Kidney (tissue), 14 donors: ENCODE measurements around the gene NEDD4L. TPM values are rescaled to one million over a fixed set of nuclear protein-coding genes. Genes with fewer than 3 reads are reported as not detected.

Experiments
- DNase-seq, 5 donors: peaks; one replicate each; pipeline ENCODE4 v3.0.0-alpha.2; 2013 to 2020
- FAIRE-seq: peaks from 2 replicates; lab custom pipeline; 2012; peaks lifted over from hg19 to GRCh38; lab: Jason Lieb, UNC
- H3K27ac ChIP-seq, 2 donors: one replicate each; pipeline ENCODE4 v1.7.0; 2013; ENCODE audit warnings: low read depth in 2 of 2, low read length in 2 of 2, inconsistent platforms in 1 of 2
- H3K27me3 ChIP-seq: one replicate; pipeline ENCODE4 v1.7.1; 2013; ENCODE audit warnings: low read length, inconsistent platforms; ENCODE audit not compliant: control insufficient read depth, insufficient read depth
- H3K36me3 ChIP-seq, 3 donors: one replicate each; pipeline versions ENCODE4 v1.7.0 to v1.7.1; 2013; ENCODE audit warnings: low read length in 3 of 3, control low read depth in 1 of 3, inconsistent platforms in 1 of 3; ENCODE audit not compliant: insufficient read depth in 3 of 3, control insufficient read depth in 2 of 3
- H3K4me1 ChIP-seq, 3 donors: one replicate each; pipeline versions ENCODE4 v1.7.0 to v1.7.1; 2013; ENCODE audit warnings: low read length in 3 of 3, inconsistent platforms in 1 of 3, low read depth in 1 of 3; ENCODE audit not compliant: control insufficient read depth in 2 of 3, insufficient read depth in 2 of 3
- H3K4me3 ChIP-seq, 3 donors: one replicate each; pipeline versions ENCODE4 v1.7.0 to v1.8.1; 2013; ENCODE audit warnings: low read length in 3 of 3, control low read depth in 1 of 3, inconsistent platforms in 1 of 3
- H3K9ac ChIP-seq, 3 donors: one replicate each; pipeline versions ENCODE4 v1.7.0 to v1.7.1; 2013; ENCODE audit warnings: low read length in 3 of 3, control low read depth in 1 of 3, inconsistent platforms in 1 of 3
- H3K9me3 ChIP-seq, 3 donors: one replicate each; pipeline versions ENCODE4 v1.7.0 to v1.7.1; 2013; ENCODE audit warnings: low read length in 3 of 3, control low read depth in 1 of 3, inconsistent platforms in 1 of 3; ENCODE audit not compliant: control insufficient read depth in 2 of 3, insufficient read depth in 1 of 3
- intact Hi-C: fragments of 100-400 bp; cut with DNase I; formaldehyde crosslinking; loops from one replicate; pipeline ENCODE4 v1.11.1; 2022
- polyA plus RNA-seq: library from polyadenylated mRNA; stranded (reverse); fragments of 350-450 nt; fragmentation: Illumina TruSeq; extraction: RNeasy Lipid Tissue Mini Kit (QIAGEN cat#74804); gene quantifications from one replicate; pipeline ENCODE4 v1.2.3, GENCODE V29; 2014; ENCODE audit warnings: low read depth, low replicate concordance; ENCODE audit not compliant: insufficient read depth
- total RNA-seq: library from RNA; stranded (reverse); fragmentation: NEBNext Ultra II Directional; extraction: Animal tissue kit (Norgen Biotek cat#: 25700); gene quantifications from one replicate; pipeline ENCODE4 v1.2.1, GENCODE V29; 2021
- TF ChIP-seq, protein P1 (sequence below): IDR thresholded peaks from 3 replicates; pipeline ENCODE4 v1.5.1; 2012; ENCODE audit warnings: mild to moderate bottlenecking, moderate library complexity, borderline replicate concordance; ENCODE audit not compliant: insufficient read depth; ENCODE audit errors: extremely low read depth
- donor health status: control.
- donor health status: control.
- donor health status: control.
- donor health status: control.
- donor health status: control.
- donor health status: DM: yes; HTN: yes; CAD: no.
- donor health status: Normal renal cell carcinoma (clear cell type).

The NEDD4L gene
- total and polyA plus RNA-seq, 2 donors from 2014 or later, result 90.8 to 95.7 TPM

DNA sequence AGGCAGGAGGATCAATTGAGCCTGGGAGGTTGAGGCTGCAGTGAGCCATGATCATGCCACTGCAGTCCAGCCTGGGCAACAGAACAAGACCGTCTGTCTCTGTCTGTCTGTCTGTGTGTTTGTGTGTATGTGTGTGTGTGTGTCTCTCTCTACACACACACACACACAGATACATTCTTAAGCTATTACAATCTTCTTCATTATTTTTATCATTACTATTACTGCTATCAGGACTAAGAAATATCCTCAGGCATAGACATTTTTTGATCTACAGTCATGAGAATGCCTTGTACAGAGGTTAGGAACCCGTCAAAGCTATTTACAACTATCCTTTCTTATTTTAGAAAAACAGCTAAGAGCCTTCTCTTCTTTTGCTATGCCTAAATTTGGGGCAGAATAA lies 207.4 kb downstream of the NEDD4L start:
- H3K4me1 ChIP-seq, result peaks cover 4 to 26% (median 19%) of the 10 kb centered on the region in 3 donors
- H3K36me3 ChIP-seq, result peaks cover 0 to 11% (median 0%) of the 10 kb centered on the region in 3 donors
- H3K9me3 ChIP-seq, result no peaks in the 10 kb centered on the region
- no peak for DNase-seq
- no peak overlapping the region for H3K4me3 ChIP-seq
- intact Hi-C loops, result no loop called here
- TF ChIP-seq, protein P1, sequence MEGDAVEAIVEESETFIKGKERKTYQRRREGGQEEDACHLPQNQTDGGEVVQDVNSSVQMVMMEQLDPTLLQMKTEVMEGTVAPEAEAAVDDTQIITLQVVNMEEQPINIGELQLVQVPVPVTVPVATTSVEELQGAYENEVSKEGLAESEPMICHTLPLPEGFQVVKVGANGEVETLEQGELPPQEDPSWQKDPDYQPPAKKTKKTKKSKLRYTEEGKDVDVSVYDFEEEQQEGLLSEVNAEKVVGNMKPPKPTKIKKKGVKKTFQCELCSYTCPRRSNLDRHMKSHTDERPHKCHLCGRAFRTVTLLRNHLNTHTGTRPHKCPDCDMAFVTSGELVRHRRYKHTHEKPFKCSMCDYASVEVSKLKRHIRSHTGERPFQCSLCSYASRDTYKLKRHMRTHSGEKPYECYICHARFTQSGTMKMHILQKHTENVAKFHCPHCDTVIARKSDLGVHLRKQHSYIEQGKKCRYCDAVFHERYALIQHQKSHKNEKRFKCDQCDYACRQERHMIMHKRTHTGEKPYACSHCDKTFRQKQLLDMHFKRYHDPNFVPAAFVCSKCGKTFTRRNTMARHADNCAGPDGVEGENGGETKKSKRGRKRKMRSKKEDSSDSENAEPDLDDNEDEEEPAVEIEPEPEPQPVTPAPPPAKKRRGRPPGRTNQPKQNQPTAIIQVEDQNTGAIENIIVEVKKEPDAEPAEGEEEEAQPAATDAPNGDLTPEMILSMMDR, result no peak
- FAIRE-seq, result no peak
- H3K27me3 ChIP-seq, result no peaks in the 10 kb centered on the region
- no peak overlapping the region for H3K27ac ChIP-seq
- H3K9ac ChIP-seq, result no peak overlapping the region

DNA sequence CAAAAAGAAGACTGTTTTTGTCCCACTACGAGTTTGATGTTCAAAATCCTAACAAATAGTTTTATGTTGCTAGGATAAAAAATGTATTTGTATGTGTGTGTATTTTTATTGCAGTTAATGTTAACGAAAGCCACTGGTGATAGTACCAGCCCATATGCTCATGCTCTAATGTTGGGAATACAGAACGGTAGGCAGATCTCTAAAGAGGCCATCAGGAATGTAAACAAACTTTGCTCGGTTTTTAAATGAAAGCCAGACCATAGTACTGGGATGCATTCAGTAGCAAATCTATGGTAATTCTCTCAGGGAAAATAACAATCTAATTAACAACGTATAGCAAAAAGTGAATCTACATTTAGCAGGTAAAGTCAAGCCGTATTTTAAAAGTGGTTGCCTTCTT lies 208.1 kb downstream of the NEDD4L start:
- H3K9me3 ChIP-seq, result no peaks in the 10 kb centered on the region
- intact Hi-C loops, result no loop called here
- H3K4me3 ChIP-seq, result no peak overlapping the region
- no peak for DNase-seq
- no peaks in the 10 kb centered on the region for H3K27me3 ChIP-seq
- H3K36me3 ChIP-seq, result peaks cover 0 to 15% (median 0%) of the 10 kb centered on the region in 3 donors
- no peak overlapping the region for H3K27ac ChIP-seq
- TF ChIP-seq, protein P1, result no peak
- no peak overlapping the region for H3K9ac ChIP-seq
- peaks cover 4 to 27% (median 18%) of the 10 kb centered on the region in 3 donors for H3K4me1 ChIP-seq
- FAIRE-seq, result no peak

DNA sequence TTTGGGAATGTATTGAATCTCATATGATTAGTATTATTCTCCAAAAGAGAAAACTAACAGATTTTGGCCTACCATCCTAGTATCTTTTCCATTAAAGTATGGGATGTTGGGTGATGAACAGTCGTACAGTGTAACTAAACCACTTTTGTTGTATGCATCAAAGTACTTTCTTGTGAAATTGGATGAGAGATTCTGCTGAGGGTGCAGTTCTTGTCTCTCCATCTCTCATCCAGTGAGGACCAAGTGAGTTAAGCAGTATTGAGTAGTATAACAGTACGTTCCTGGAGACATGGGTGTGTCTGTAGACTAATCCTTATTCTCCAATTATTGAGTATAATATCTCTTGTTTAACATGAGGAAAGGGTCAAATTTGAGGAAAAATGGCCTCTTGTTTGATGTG lies 209.3 kb downstream of the NEDD4L start:
- H3K36me3 ChIP-seq, result peaks cover 0 to 15% (median 0%) of the 10 kb centered on the region in 3 donors
- intact Hi-C loops, result no loop called here
- no peaks in the 10 kb centered on the region for H3K27me3 ChIP-seq
- DNase-seq, result no peak
- H3K9ac ChIP-seq, result no peak overlapping the region
- H3K9me3 ChIP-seq, result no peaks in the 10 kb centered on the region
- no peak for FAIRE-seq
- peaks cover 7 to 30% (median 11%) of the 10 kb centered on the region in 3 donors for H3K4me1 ChIP-seq
- no peak overlapping the region for H3K4me3 ChIP-seq
- TF ChIP-seq, protein P1, result no peak
- H3K27ac ChIP-seq, result peak overlapping the region in 1 of 2 donors; percentile 20

DNA sequence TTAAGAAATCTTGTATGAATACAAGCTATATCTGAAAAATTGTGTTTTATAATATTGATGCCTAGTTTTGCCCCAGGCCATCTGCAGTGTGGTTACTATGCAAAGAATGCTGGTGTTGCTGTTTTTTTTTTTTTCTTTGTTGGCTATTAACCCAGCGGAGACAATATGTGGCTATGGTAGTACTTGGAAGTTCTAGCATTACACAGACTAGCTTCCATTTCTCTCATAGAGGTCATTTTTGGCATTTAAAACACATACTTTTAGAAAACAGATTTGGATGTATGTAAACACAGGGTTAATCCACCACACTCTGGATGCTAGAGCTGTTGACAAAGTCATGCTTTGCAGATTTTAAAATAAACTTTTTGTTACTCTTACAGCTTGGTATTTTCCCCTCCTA lies 209.8 kb downstream of the NEDD4L start:
- intact Hi-C loops, result no loop called here
- TF ChIP-seq, protein P1, result no peak
- peak; percentile 70 for FAIRE-seq

More for the DNA sequence above, 209.8 kb downstream of the NEDD4L start:
- DNase-seq, result peak in 1 of 5 donors; percentile 58
- Histone ChIP-seq H3K27me3 (no peaks in the 10 kb centered on the region), H3K36me3 (peaks cover 0 to 15% (median 0%) of the 10 kb centered on the region in 3 donors), H3K9me3 (no peaks in the 10 kb centered on the region), H3K4me1 (peaks cover 7 to 34% (median 11%) of the 10 kb centered on the region in 3 donors), H3K27ac (no peak overlapping the region), H3K9ac (no peak overlapping the region), H3K4me3 (no peak overlapping the region)
